GM21447 (cell line): ENCODE measurements around the gene ATL3.
"Not testable (repeated sequence)": the region's sequence is repeated elsewhere in the genome, so short reads cannot be mapped to it uniquely, and the experiment has no call there.

ENCODE experiments used
- ATAC-seq: cut with Tn5 transposase; IDR thresholded peaks from one replicate; pipeline ENCODE4 v1.9.1; 2021; ENCODE audit not compliant: unreplicated experiment

The ATL3 gene

DNA sequence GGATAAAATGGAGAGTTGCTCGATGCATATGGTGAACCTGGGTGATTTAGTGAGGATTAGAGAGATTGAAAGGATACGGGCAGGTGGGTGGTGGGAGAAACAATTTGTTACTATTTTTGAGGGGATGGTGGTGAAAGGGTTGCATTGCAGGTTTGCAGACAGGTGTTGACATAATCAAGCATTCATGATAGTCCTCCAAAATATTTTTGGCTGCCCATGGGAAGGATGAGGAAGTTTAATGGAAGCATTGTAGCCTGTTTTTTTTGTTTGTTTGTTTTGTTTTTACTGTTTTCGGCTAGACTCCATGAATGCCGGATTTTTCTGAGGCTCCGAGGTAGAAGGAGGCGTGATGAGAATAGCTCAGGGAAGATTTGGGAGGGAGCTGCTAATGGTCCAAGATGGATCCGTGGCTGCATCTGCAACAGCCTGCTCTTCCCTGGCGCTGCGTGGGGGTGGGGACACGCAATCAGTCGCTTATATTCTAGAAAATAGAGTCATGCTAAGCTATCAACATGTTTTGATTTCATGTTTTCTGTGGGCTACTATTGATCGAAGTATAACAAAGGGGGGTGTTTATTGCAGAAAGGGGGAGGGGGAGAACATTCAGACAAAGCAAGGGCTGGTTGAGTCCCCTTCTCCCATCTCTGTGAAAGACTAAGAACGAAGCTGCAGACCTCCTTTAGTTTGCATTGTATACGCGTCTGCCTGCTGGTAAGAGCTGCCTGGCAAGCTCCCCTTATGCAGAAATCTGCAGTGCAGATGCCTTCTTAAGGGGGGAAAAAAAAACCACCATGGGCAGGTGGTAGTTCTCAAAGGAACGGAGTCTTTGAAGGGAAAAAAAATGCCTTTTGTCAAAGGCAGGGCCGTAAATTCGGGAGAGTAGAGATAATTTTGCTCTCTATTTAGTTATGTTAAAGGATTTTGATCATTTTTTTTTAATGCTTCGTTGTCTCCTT lies 11.2 kb upstream of the ATL3 start:
- no peak for ATAC-seq

DNA sequence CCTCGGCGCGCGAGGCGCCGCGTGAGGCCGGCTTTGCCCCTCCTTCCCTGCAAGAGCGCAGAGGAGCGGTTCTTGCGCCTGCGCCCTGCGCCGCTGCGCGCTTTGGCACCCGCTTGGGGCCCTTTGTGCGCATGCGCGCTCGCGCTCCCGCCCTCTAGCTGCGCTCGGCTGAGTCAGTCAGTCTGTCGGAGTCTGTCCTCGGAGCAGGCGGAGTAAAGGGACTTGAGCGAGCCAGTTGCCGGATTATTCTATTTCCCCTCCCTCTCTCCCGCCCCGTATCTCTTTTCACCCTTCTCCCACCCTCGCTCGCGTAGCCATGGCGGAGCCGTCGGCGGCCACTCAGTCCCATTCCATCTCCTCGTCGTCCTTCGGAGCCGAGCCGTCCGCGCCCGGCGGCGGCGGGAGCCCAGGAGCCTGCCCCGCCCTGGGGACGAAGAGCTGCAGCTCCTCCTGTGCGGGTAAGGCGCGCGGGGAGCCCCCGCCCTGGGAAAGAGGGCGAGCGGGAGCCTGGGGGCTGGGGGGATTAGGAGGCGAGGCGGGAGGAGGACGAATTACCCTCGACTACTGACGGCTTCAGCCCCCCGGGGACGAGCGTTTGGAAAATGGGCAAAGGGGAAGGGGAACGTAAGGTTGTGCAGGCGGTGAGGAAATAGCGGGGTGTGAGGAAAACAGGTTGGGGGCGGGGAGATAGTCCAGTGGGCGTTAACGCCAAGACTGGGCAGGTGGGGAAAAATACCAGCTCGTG lies 10.3 kb upstream of the ATL3 start, which contains the start of gene RTN3:
RTN3 (plus strand) TSS at position 180 of the 745 bp plus-strand sequence; CDS start at position 317, 137 bp downstream.
- ATAC-seq = peak; percentile 78

DNA sequence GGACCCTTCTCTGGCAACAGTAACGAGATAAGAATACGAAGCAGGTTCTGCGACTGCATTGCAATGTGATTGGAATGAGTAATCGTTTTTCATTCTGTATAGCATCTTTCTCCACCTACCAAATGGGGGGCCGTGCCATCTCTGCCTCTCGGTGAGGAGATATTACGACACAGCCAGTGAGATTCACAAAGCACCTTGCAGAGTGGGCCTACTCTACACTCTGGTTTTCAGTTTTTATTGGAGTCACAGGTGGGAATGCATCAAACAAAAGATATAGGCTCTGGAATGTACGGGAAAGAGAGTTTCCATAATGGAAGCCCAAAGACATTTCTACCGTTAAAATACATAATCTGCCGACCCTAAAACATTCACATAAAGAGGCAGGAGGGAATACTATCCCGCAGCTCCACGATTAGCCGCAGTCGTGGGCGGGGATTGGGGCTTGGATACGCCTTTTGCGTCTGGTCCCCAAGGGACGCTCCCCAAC lies 9.7 kb upstream of the ATL3 start:
- no peak for ATAC-seq

DNA sequence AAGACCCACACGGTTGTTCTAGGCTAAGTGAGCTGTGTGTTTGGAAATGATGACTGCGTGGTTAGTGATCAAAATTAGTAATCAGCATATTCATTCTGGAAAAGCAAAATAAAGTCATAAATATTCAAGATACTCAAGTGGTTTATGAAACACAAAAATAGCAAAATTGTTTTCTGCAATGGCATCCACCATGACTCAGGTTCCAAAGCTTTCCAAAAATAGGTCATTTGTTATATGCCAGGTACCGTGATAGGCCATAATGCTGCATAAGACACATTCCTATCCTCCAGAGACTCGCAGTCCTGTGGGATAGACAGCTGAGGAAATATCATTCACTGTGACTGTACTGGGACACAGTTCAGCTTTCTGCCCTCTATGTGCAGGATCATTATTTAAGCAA lies 2.4 kb upstream of the ATL3 start:
- ATAC-seq = no peak

DNA sequence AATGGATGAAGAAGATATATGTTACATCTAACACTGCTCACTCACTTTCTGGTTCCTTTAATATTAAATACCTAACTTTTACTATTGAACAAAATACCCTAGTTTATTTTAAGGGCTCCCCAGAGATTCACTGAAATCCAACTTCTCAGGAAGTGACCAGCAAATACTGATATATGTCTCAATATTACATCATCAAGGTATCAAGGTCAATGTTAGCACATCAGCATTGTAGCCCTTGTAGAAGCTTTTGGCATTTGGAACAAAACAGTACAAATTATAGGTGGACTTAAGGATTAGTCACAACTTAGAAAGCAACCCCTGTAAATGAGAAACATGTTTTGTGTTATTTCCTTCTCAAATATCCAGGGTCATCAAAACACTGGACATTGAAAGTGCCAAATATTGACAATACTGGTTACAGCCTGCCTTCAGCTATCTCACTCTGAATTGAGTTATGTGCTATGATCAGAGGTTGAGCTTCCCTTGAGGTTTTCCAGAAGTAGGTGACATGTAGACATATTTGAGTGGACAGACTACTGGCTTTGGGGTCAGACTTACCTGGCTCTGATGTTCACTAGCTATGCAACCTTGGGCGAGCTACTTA lies 1.9 kb upstream of the ATL3 start:
- ATAC-seq = no peak

DNA sequence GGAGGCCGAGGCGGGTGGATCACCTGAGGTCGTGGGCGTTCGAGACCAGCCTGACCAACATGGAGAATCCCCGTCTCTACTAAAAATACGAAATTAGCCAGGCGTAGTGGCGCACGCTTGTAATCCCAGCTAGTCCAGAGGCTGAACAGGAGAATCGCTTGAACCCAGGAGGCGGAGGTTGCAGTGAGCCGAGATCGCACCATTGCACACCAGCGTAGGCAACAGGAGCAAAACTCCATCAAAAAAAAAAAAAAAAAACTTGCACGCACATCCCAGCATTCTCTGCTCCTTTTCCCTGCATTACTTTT lies 934 bp upstream of the ATL3 start:
- no peak for ATAC-seq

DNA sequence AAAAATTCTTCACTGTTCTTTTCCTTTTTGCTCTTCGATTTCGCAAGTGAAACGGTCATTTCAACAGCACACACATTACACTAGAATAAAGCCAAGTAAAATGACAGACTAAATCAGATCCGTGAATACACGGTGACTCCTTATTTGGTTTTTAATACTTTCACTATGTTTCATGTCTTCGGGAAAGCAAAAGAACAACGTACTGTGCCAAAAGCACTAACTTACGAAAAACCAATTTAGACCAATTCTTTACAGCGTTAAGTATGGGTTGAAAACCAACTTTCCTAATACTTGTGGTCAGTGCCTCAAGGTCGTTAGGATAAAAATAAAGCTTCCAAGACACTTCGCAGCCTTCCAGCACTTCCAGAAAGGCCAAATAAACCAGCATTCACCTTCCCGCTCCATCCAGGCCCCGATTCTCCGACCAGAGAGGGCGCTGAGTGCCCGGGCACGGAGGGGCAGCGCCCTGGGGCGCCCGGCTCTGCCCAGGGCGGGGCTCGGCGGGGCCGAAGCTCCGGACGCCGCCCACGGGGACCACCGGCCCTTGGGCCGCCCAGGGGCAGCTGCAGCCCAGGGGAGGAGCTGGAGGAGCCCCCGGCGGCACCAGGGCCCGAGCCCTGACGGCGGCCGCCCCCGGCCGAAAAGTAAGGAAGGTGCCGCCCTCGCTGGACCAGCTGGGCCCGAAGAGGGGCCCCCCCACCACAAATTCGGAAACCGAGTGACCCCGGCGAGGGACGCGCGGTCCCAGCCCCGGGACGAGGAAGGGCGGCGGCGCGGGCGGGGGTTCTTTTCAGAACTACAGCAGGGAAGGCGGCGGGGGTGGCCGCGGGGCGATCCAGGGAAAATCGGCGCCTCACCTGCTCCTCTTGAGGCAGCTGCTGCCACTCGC lies 499 bp downstream of the ATL3 start:
- peak; percentile 44 for ATAC-seq

DNA sequence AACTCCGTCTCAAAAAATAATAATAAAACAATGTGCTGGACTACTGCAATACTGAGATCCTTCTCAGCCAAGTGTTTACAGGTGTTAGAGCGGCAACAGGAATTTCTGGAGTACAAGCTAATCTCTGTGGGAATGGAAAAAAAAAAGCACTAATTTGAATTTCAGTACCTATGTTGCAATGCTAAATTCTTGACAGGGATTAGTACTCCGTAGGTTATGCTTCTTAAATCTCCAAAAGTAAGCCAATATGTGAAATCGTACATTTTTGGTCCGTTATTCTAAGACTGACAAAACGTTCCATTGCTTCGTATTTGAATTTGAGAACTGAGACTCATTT lies 1.1 kb downstream of the ATL3 start:
- ATAC-seq = no peak

DNA sequence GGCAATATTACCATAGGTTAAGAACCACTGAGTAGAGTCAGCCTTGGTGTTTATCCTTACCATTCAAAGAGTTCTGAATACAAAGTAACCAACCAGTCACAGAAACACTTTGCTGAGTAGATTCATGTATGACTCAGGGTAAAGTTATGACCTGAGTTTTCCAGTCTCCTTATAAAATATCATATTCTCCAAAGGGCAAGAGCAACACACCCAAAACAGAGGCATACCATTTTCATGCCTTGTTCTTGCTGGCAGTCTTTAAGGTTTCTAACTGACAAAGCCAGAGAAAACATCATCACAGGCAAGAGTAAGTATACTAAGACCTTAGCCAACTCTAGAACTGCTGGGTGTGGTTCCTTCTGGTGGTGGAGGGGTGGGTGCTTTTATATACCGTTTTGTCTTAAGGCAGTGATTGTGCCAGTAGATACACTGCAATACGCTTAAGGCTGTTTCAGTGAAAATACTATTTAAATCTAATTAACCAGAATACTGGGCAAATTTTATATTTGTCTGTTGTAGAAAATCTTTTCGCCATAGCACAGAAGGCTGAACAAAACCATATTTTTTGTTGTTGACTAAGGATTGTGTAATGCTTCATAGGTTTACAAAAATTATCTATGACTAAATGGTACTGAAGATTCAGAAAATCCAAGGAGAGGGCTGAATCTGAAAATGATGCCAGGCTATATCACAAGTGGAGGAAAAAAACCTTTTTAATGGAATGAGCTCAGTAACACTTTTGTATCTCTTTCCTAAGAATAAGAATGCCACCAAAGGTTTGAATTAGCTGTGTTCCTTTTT lies 3.0 kb downstream of the ATL3 start:
- no peak for ATAC-seq

DNA sequence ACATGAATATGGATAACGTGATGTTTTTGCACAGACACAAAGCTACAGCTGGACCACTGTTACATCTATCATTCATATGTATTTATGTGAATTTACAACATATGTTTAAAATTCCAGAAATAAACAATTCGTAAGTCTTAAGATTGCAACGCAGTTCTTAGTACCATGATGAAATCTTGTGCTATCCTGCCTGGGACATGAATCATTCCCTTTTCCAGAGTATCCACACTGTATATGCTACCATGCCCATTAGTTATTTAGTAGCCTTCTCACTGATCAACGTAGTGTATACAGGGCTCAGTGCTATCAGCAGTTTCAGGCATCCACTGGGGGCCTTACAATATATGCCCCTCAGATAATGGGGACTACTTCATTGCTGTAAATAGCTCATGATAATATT lies 4.3 kb downstream of the ATL3 start:
- no peak for ATAC-seq

DNA sequence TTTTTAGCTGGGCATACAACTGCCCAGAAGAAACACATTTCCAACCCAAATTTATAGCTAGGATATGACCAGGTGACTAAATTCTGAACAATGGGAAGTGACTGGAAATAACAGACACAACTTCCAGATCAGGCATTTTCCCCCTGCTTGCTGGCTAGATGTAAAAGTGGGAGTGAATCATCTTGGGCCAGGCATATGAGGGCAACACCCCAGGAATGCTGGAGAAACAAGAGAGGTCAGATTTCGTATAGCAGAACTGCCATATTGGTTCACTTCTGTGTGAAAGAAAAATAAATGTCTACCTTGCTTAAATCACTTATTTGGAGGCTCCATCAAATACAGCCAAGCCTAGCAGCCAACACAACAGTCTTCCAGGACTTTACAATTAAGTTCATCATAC lies 7.4 kb downstream of the ATL3 start:
- no peak for ATAC-seq

DNA sequence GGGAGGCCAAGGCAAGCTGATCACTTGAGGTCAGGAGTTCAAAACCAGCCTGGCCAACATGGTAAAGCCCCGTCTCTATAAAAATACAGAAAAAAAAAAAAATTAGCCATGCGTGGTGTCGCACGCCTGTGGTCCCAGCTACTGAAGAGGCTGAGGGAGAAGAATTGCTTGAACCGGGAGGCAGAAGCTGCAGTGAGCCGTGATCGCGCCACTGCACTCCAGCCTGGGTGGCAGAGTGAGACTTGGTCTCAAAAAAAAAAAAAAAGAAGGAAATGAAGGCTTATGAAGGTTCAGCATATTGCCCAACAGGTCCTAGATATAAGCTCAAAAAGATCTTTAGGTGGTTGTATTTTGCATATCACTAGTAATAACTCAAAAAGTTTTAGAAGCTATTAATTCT lies 10.2 kb downstream of the ATL3 start:
- ATAC-seq = no peak

DNA sequence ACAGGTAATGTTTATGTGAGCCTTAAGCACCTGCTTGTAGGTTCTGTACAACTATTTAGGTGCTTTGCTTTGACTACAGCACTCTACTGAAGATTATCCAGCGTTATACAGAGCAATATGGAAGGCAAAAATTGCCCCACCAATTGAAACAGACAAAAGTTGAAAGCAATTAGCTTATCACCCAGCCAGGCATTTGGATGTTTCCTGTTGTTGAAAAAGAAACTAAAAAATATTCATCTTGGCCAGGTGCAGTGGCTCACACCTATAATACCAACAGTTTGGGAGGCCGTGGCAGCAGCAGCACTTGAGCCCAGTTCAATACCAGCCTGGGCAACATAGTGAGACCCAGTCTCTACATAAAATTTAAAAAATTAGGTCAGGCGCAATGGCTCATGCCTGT lies 18.5 kb downstream of the ATL3 start:
- no peak for ATAC-seq

DNA sequence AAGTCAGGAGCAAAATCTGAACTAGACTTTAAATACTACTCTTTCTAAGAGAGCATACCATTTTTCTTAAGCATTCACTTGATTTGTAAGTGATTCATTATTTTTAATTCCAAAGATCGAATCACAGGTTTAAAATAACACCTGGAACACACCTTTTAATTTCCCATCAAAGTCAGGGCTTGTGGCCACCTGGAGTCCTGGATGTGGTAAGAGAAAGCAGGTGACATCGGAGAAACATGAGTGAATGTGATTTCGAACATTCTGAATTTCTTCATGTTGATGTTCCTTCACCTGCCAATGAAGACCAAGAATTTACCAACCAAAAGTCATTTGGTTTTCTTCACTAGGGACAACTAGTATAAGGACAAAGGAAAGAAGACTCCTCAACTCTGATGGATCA lies 28.0 kb downstream of the ATL3 start:
- ATAC-seq = no peak

DNA sequence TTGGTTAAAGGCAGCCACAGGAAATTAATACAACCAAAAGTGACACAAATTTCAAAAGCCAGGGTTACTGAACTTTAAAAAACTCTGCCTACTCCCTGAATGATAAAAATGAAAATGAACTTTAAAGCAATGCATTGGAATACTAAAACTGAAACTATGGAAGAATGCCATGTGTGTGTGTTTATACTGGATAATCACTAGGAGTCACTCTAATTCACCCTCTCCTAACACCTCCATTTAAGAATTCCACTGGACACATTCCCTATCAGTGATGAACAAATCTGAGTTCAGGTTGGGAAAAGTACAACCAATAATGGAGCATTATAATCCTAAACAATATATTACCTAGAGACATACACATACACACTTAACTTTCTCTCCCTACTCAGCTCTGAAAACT lies 29.4 kb downstream of the ATL3 start:
- no peak for ATAC-seq

DNA sequence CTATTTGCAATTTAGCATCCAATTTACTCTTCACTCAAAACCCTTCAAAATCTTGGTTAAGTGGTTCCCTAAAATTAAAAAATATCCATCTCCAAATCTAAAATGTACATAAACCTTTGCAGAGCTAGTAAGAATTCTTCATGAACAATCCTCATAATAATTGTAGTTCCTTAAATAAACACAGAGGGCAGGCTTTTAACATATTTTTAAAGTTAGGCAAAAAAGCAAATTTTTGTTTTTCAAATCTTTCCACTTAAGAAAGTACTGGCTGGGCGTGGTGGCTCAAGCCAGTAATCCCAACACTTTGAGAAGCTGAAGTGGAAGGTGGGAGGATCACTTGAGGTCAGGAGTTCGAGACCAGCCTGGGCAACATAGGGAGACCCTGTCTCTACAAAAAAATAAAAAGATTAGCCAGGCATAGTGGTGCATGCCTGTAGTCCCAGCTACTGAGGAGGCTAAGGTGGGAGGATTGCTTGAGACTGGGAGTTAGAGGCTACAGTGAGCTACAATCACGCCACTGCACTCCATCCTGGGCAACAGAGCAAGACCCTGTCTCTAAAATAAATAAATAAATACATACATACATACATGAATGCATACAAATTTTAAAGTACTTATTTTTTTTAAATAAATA lies 31.9 kb downstream of the ATL3 start:
- ATAC-seq = no peak

DNA sequence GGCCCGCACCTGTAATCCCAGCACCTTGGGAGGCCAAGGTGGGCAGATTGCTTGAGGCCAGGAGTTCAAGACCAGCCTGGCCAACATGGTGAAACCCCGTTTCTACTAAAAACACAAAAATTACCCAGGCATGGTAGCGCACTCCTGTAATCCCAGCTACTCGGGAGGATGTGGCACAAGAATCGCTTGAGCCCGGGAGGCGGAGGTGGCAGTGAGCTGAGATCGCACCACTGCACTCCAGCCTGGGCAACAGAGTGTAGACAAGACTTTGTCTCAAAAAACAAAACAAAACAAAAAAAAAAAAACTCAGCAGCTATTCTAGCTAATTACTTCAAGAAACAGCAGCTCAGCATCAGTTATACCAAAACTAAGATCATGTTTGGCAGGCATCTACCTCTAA lies 32.7 kb downstream of the ATL3 start:
- not testable (repeated sequence) for ATAC-seq

DNA sequence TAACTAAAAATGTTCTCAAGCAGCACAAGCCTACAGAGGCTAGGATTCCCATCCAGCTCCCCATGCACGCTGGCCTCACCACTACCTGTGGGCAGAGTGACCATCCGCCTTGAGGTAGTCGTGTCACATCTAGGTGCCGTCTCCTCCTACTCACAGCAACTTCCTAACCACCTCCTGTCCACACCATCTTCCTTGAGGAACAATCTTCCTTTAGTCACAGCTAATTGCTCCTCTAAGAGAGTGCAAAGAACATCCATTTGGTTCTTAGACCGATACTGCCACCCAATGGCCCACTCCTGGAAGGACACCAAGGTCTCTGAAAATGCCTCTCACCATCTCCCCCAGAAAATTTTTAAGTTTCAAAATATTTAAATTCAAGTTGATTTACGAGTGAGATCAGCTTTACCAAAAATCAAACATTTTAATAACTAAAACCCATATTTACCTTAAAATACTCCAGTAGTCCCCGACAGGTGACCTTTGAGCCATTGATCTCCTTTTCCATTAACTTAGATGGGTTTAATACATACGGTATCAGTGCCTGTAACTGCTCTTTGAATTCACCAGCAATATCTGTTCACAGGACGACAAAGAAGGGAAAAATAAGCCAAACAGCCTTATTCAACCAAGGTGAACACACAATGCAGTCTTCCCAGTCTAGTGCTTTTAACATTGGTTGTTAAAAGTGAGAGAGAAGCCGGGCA lies 35.3 kb downstream of the ATL3 start:
- no peak for ATAC-seq

DNA sequence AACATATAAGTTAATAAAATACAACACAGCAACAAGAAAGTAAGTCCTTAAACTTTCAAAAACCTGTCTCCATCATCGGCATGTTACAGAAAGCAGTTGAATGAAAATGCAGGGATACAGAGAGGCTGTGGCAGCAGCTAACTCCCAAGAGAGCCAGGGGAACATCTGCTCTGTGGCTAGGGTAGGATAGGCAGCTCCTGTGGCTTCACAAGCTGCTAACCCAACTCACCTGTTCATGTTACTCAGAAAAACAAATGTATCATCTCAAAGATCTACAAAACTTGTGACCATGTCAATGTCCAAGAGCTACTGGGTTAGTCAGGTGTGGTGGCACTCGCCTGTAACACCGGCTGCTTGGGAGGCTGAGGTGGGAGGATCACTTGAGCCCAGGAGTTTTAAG lies 41.8 kb downstream of the ATL3 start:
- no peak for ATAC-seq
